Ishikawa (cell line): ENCODE results near the gene SMG7.

ENCODE experiments used
- CEBPB ChIP-seq: IDR thresholded peaks from 2 replicates; pipeline ENCODE4 v1.6.1; 2012
- CREB1 ChIP-seq: IDR thresholded peaks from 2 replicates; pipeline ENCODE4 v1.6.1; 2012; ENCODE audit warnings: low read depth
- EGR1 ChIP-seq: IDR thresholded peaks from 2 replicates; pipeline ENCODE4 v1.6.1; 2012
- EP300 ChIP-seq: IDR thresholded peaks from 2 replicates; pipeline ENCODE4 v1.6.1; 2012; ENCODE audit warnings: borderline replicate concordance
- NFIC ChIP-seq: IDR thresholded peaks from 2 replicates; pipeline ENCODE4 v1.6.1; 2012
- RAD21 ChIP-seq: IDR thresholded peaks from 2 replicates; pipeline ENCODE4 v1.6.1; 2012; ENCODE audit warnings: low read depth
- TAF1 ChIP-seq: IDR thresholded peaks from 2 replicates; pipeline ENCODE4 v1.6.1; 2012; ENCODE audit warnings: low read depth, mild to moderate bottlenecking
- TCF12 ChIP-seq: IDR thresholded peaks from 2 replicates; pipeline ENCODE4 v1.6.1; 2012; ENCODE audit warnings: low read depth
- TEAD4 ChIP-seq: IDR thresholded peaks from 2 replicates; pipeline ENCODE4 v1.6.1; 2012
- YY1 ChIP-seq: IDR thresholded peaks from 2 replicates; pipeline ENCODE4 v1.6.1; 2012; ENCODE audit warnings: low read depth
- ZBTB7A ChIP-seq: IDR thresholded peaks from 2 replicates; pipeline ENCODE4 v1.6.1; 2012; ENCODE audit warnings: low read depth
- TF ChIP-seq, protein P1 (sequence below): IDR thresholded peaks from 2 replicates; pipeline ENCODE4 v1.6.1; 2012
- TF ChIP-seq, protein P2 (sequence below): IDR thresholded peaks from 2 replicates; pipeline ENCODE4 v1.6.1; 2012; ENCODE audit warnings: low read depth, mild to moderate bottlenecking

DNA sequence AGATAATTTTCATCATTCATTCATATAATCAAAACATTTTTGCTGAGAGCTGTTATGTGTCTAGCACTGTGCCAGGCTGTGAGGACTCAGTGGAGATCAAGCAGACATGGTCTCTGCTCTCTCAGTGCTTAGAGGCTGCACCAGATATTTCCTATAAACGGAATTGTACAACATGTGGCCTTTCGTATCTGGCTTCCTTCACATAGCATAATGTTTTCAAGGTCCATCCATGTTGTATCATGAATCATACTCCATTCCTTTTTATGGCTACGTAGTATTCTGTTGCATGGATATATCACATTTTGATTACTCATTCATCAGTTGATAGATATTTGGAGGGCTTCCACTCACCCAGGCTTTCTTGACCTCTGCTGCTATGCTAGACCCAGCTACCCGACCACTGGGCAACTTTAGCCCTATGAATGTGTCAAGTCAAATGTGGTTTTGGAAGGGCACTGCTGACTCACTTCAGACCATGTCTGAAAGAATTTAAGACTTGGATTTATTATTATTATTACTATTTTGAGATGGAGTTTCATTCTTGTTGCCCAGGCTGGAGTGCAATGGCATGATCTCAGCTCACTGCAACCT is 99.5 kb downstream of the SMG7 start:
- TF ChIP-seq TAF1, result no peak
- no peak for TF ChIP-seq YY1
- TF ChIP-seq RAD21, result no peak
- no peak for TF ChIP-seq NFIC
- no peak for TF ChIP-seq EP300
- TF ChIP-seq CEBPB, result no peak
- TF ChIP-seq, protein P1, sequence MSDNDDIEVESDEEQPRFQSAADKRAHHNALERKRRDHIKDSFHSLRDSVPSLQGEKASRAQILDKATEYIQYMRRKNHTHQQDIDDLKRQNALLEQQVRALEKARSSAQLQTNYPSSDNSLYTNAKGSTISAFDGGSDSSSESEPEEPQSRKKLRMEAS, result no peak
- TF ChIP-seq, protein P2, sequence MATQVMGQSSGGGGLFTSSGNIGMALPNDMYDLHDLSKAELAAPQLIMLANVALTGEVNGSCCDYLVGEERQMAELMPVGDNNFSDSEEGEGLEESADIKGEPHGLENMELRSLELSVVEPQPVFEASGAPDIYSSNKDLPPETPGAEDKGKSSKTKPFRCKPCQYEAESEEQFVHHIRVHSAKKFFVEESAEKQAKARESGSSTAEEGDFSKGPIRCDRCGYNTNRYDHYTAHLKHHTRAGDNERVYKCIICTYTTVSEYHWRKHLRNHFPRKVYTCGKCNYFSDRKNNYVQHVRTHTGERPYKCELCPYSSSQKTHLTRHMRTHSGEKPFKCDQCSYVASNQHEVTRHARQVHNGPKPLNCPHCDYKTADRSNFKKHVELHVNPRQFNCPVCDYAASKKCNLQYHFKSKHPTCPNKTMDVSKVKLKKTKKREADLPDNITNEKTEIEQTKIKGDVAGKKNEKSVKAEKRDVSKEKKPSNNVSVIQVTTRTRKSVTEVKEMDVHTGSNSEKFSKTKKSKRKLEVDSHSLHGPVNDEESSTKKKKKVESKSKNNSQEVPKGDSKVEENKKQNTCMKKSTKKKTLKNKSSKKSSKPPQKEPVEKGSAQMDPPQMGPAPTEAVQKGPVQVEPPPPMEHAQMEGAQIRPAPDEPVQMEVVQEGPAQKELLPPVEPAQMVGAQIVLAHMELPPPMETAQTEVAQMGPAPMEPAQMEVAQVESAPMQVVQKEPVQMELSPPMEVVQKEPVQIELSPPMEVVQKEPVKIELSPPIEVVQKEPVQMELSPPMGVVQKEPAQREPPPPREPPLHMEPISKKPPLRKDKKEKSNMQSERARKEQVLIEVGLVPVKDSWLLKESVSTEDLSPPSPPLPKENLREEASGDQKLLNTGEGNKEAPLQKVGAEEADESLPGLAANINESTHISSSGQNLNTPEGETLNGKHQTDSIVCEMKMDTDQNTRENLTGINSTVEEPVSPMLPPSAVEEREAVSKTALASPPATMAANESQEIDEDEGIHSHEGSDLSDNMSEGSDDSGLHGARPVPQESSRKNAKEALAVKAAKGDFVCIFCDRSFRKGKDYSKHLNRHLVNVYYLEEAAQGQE, result no peak
- no peak for TF ChIP-seq TEAD4
- TF ChIP-seq EGR1, result no peak
- TF ChIP-seq TCF12, result no peak
- TF ChIP-seq ZBTB7A, result no peak
- no peak for TF ChIP-seq CREB1
